ENCODE data around the gene KMT2C.

The KMT2C gene

DNA sequence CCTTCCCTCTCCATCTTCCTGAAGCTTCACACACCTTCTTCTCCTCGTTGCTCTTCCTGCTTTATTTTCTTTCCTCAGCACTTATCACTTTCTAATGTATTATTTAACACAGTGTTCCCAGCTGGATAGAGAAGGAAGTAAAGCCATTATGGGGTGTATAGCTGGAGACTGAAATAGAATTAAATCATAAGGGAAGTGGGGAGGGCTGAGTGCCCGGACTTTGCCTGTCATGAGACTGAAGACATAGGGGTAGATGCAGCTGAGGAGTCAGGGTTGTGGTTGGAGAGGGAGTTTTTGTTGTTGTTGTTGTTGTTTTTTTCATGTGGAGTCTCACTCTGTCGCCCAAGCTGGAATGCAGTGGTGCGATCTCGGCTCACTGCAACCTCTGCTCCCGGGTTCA, 345.1 kb downstream of the KMT2C start:
- no peak for DNase-seq

DNA sequence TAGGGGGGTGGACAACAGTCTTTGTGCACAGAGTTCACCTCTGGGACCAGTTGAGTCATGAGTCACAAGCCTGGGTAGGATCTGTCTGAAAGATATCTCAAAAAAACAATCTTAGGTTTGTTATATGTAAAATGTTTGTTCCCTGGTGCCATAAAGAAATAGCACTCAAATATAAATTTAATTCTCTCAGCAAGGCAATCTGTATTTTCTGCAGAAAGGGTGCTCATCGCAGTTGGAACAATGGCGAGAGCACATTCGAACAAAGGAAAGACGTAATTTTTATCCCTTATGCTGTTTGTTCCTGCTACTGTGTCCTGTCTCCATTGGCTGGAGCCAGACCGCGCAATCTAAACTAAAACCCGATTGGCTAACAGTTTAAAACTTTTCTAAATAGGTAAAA, 346.6 kb downstream of the KMT2C start:
- no peak for DNase-seq

DNA sequence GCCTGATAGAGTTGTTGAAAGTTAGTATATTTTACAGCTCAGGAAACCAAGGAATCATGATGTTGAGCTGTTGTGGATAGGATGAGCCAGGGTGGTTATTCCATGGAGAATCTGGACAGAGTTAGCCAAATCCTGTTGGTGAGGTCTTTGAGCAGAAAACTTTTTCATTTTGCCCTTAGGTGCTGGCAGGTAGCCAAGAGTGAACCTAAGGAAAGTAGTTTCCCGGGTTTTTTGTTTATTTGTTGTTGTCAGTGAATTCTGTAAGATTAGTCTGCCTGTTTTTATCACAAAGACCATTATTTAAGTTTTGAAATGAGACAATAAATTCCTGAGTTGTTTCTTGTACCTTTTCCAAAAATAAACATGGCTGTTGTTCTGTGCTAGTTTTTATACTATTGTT, 349.3 kb downstream of the KMT2C start:
- no peak for DNase-seq

DNA sequence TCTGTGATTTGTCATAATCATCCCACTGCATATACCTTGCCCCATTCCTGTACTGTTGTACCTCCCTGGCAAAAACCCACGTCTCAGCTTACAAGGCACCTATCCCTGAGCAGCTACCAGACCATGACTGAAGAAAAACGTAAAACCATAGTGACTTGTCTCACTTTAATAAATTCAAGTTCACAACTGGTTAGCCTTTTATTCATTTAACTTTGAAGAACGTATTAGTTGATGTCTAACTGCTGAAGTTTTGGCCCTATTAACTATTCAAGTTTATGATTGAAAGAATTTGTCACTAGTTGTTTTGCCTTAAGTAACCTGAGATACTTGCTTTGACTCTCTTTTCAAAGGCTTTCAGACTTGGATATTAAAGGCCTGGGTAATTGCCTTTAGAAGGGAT, 350.7 kb downstream of the KMT2C start:
- DNase-seq = no peak
